Measurements from ENCODE around the gene CASZ1.

CASZ1 gene

DNA sequence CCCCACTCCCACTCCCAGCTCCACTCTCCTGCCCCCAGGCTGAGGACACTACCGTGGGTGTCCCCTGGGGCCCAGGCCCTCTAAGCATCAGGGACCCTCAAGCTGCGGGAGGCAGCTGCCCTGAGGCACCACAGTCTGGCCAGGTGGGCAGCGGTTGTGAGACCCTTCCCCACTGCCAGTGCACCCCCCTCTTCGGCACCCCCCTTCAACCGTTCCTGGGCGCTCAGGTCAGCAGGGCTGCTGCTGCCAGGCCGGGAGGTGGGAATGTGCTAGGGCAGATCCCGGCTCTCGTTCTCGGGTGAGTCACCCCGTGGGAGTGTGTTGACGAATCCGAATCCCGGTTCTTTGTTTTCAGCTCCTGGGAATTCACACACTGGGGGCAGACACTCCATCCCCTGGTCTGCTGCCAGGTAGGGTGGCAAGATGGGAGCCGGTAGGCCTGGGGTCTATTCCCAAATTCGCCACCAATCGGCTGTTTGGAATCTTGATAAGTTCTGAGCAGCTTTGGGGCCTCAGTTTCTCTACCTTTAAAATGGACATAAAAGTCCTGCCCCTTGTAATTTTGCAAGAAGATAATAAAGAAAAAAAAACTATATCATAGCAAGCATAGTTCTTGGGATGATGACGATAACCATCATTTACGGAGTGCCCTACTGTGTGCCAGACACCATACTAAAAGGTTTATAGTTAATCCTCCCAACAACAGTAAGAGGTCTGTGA is 28.5 kb upstream of the CASZ1 start:
- DNase-seq = no peak

DNA sequence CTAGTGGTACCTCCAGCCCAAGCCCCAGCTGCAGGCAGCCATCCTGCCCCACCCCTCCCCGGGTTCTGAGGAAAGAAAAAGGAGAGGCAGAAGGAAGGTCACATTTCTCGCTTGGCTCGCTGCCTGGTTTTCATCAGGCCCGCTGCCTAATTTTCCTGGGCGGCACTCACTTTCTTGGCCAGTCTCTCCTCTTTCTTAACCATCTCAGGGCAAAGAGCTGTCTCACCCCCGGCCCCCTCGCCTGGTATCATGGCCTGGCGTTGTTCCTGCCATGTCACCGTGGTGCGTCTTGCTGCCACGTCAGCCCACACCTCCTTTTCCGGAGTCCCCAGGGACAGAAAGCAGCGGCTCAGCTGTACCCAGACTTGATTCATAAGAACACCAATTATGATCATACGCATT is 26.6 kb upstream of the CASZ1 start:
- no peak for DNase-seq

DNA sequence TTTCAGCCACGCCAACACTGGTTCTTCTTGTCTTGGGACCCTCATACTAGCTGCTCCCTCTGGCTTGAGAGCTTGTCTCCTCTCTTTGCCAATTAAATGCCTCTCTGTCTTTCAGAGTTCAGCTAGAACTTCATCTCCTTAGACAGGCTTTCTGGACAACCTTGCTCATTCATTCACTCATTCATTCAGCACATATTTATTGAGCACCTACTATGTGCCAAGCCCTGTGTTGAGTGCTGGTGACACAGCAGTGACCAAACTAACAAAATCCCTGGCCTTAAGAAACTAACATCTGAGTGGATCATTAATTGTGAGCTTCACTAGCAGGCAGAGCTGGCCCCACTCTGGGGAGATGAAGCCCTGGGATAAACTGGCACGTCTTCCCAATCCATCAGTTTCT is 24.9 kb upstream of the CASZ1 start:
- no peak for DNase-seq

DNA sequence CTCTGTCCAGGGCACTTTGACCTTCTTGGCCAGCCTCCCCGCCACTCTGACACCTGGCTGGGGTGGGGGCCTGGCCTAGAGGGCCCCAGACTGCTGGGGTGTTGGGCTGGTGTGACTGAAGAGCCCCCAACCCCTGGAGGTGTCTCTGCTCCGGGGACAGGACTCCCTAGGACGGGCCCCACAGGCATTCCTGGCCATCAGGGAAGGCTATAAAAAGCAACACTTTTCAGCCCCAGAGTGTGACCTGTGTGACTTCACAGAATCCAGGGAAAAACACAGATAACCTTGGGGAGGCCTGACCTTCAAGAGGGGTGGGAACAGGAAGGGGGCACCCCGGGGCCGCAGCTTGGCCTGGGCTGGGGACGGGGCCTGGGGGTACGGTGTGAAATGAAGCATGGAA is 24.0 kb upstream of the CASZ1 start:
- DNase-seq = no peak

DNA sequence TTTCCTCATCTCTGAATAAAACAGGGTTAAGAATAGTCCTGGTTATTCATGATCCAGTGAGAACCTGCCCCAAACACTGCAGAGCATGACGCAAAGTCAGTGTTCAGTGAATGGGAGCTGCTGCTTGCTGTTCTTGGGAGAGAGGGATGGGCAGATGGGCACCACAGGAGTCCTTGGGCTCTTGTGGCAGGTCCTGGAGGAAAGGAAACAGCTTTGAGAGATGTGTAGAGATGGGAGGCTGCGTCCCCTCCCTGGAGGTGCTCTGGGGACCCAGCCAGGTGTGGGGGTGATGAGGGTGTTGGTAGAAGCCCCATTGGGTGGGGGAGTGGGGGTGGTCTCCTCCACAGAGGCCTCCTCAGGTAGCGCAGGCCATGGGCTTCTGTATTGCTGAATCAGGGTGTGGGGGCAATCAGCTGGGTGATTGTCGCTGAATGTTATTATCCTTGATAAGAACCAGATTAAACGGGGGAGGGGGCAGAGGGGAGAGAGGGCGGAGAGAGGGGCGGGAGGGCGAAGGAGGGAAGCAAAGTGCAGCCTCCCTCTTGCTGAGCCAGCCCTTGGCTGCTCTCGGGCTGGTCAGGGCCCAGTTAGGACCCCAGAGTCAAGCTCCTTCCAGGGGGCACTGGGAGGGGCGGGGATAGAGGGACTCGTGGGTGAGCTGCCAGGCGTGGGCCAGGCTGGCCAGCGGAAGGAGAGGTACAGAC is 22.9 kb upstream of the CASZ1 start:
- DNase-seq = no peak

DNA sequence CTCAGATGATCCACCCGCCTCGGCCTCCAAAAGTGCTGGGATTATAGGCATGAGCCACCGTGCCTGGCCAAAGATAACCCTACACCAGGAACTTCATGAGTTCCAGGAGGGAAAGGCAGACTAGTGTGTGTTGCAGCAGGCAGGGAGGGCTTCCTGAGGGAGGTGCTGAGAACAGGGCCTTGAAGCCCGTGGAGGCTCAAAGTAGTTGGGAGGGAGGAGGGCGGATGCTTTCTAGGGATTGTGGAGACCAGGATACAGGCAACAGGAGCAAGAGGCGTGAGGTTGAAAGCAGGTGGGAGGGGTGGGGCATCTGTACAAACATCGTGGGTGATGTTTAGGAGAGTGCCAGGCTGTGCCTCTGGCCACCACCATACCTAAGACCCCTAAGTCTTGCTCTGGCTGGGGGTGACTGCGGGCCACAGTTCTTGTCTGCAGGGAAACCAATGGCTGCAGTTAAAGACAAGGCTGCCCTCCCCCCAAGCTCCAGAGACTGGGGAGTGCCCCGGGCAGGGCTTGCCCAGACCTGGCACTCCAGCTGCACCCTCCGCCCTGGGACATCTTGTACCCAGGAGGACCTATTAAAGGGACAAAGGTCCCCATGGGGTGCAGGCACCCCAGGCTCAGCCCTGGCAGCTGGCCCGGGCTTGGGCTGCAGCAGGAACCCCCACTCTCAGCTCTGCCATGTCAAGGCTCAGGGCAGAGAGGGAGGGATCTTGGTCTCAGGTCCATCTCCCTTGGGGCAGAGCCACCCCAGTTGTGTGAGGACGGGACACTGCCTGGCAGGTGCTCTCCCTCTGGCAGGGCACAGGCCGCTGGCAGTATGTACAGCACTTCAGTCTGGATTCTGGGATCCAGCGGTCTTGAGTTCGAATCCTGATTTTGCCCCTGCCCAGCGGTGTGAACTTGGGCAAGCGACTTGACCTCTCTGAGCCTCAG is 22.1 kb upstream of the CASZ1 start:
- DNase-seq = no peak

DNA sequence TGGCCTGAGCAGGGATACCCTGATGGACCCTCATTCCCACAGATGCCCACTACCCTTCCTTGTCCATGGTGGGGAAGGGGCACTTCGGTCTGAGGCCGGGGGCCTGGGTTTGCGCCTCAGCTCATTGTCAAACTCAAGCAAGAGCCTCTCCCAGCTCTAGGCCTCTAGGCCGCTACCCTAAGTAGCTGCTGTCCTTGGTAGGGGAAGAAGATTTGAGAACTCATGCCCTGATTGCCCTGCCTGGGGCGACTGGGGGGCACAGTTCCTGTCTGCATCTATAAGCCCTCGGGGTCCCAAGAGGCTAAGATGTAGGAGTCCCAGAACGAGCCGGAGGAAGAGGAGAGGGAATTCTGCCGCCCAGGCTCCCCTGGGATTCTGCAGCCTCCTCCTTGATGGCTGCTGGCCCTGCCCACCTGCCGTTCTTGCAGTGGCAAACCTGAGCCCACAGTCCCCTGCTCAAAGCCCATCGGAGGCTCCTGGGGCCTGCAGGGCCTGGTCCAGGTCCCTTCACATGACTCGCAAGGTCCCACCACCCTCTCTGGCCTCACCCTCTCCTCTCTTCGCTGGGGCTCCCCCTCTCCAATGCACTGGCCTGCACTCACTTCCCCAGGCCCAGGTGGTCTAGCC is 20.4 kb upstream of the CASZ1 start:
- no peak for DNase-seq

DNA sequence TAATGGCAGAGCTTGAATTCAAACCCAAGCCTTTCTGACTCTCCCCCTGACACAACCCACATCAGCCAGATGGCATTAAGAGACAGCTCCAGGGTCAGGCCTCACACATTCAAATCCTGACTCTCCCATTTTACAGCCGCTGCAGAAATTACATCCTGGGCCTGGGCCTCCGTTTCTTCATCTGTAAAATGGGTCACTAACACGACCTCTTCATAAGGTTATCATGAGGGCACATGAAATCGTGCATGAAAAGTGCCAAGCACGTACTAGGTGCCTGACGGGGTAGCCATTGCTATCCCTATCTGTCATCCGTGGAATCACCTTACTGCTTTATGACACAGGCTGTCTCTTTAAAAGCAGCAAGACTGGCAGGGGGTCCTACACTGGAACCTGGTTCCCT is 19.8 kb upstream of the CASZ1 start:
- no peak for DNase-seq

DNA sequence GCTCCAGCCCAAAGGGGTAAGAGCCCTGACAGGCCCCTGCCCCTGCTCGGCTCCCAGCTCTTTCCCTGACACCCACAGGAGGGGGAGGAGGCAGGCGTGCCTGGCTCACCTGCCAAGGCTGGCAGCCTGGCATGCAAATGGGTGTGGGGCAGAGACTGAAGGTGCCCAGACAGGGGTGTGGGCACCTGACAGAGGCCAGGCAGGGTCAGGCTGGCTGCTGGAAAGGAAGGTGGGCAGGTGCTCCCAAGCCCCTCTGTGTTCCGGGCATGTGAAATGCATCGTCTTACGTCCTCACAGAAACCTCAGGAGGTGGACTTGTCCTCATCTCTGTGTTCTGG is 19.4 kb upstream of the CASZ1 start:
- DNase-seq = no peak

DNA sequence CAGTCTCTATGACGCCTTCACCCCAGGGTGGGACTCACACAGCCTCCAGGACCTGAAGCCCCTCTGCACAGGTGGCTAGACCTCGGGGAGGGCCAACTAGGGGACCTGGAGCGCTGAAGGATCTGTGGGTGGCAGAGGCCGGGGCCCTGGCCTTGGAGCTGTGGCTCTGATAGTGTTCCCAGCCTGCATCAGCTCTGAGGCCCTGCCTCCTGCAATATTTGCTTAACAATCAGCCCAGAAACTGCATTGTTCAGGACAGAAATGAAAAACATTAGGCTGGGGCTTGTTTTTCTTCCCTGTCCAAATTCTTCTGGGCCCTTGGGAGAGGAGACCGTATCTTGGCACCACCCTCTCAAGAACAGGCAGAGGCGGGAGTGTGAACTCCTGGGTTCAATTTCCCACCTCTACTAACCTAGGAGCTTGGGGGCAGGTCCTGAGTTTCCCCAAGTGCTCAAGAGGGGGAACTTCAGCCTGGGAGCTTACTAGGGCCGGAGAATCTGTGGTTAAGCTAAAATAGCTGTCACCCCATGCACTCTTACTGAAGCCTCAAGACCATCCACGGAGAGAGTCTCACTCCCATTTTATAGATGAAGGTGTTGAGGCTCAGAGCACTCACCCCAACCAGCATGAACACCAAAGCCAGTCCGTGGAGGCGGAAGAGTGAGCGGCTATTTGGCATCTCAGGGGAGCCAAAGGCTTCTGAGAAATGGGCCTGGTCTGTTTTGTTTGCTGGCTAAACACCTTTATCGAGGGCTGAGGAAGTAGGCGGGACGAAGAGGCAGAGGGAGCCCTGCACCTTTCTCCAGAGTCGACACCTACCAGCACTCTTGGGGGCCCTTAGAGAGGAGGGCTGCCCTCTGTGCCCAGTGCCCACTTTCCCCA is 18.8 kb upstream of the CASZ1 start:
- no peak for DNase-seq

DNA sequence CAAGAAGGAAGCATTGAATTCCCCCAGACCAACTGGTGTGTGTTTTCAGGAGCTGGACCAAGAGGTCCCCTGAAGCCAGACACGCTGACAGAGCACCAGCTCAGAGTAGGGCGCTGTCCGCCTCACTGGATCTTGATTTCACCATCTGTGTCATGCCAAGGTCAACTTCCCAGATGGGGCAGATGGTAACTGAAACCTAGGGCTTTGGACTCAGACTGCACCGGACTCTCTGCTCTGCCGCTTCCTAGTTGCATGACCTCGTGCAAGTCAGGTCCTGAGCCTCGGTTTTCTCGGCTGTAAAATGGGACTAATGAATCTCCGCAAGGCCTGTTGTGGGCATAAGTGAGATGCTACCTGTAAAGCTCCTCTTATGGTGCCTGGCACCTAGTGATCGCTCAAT is 17.9 kb upstream of the CASZ1 start:
- no peak for DNase-seq

DNA sequence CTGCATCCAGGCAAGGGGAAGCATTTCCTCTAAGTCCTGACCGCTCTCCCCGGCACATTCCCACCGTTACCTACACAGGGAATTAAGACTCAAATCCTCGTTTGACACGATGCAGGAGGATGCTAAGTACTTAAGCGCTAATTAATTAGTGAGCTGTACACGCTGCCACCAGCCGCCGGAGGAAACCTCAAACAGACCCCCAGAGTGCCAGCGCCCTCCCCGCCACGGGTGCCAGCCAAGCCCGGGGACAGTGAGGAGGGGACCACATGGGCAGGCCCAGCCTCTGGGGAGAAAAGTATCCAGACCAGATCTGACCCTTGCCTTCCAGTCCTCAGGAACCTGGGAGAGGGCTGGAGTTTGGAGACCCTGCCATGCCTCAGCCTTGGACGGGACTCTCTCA is 17.4 kb upstream of the CASZ1 start:
- no peak for DNase-seq

DNA sequence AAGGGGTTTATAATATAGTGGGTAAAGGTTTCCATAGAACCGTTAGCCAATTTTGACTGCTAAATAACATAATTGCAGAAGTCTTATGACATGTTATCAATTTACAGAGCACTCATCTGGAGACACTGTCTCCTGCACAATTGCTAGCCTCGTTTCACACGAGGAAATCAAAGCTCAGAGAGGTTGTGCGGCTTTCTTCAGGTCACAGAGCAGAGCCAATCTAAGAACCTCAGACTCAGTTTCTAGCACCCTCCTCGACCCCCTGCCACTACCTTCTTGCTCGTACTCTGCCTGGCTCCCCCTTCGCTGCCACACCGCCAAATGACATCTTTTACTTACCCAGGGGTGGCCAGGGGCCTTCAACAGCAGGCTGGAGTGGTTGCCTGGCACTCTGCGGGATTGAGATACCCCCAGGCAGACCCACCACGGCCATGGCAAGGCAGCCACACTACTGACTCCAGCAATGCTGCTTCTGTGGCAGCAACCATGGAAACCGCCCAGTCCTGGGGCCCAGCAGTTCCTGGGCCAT is 16.0 kb upstream of the CASZ1 start:
- DNase-seq = no peak

DNA sequence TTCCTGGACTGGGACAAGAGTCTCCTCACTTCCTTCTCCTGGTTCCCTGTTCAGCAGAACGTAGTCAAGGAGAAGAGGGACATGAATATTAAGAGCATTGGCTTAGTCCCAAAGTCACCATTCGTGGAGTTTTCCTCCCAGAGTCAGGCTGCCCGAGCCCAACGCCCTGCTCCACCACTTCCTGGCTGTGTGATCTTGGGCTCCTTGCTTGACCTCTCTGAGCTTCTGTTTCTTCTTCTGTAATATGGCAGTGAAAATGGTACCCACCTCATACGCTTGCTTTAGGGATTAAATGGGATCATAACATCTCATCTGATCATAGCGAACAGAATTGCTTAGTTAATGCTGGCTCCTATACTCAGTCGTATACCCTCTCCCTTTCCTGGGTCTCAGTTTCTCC is 12.0 kb upstream of the CASZ1 start:
- no peak for DNase-seq

DNA sequence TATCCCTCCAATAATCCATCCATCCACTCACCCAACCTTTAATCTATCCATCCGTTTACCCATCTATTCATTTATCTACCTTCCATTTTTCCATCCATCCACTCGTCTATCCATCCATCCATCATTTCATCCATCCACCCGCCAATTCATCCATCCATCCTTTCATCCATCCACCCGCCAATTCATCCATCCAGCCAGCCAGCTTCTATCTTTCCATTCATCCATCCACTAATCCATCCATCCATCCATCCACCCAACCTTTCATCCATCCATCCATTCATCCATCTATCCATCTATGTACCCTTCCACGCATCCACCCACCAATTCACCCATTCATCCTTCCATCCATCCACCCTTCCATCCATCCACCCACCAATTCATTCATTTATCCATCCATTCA is 10.5 kb upstream of the CASZ1 start:
- DNase-seq = no peak

DNA sequence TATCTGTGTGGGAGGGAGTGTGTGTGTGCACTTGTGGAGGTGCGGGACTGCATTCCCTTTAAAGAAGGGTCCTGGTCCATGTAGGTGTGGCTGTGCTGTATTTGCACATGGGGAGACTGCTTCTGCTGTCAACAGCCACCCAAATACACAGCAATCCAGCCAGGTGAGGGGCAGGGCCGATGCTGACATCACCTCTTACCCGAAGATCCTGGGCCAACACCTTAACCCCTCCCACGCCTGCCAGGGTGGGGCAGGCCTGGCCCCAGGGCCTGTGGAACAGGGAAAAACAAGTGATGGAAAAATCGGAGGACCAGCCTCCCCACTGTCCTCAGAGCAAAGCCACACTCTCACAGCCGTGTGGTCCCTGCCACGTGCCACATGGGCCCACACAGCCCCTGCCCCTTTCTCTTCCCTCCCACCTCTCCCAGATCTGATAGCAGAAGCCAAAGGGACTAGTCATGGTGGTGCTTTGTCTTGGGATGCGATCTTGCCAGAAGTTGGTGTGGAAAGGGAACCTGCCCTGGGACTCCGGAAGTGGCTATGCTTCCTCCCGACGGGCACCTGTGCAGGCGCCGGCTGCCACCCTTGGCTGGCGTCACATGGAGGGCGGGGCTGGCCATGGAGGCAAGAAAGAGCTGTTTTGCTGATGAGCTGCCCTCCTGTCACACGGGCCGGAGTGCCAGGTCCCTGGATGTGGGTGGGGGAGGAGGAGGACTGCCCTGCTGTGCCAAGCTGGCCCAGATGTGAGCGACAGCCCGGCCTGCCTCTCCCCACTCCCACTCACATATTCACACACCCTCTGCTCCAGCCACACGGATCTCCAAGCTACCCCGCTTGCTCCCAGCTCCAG is 7.8 kb upstream of the CASZ1 start:
- no peak for DNase-seq

DNA sequence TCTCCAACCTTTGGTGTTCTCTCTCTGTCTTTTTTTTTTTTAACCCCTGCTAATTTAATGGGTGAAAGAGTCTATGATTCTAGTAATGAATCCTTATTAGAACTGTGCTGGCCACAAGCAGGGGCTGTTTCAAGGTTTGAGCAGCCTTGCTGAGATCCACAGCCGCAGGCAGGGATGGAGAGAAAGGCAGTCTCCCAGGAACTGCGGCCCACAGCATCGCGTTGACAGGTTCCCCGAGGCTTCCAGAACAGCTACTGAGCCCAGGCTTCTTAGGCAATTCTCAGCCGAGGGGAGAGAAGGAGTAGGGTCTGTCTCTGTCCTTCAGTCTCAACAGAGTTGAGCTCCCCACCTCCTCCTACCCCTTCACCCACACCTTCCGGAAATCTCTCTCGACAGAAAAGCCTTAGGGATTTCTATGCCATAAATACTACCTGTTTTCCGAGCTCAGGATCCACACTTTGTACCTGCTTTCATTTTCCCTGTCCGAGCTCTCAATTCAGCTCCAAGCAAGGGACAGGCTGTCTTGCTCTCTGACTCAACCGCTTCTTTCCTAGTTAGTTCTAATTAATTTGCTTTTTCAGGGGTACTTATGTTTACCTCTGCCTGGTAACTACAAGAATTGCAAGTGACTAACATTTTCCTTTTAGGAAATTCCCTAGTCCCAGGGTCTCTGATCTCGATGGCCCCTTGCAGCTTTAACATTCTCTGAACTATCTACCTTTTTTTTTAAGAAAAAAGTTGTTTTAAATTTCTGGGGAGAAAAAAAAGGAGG is 6.7 kb upstream of the CASZ1 start:
- no peak for DNase-seq

DNA sequence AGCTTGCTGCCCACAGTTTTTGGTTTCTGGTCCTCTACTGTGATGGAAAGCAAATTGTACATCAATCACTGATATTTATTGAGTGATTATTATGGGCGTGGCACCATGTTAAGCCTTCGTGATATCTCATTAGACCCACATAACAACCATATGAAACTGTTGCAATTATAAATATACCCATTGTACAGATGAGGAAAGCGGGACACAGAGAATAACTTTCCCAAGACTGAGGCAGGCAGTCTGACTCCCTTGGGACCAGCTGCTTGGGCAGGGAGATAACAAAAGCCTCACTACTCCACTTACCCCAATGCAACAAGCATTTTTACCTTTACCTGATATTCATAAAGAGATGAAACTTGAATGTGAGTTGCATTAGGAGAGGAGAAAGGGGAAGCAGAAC is 4.3 kb upstream of the CASZ1 start:
- no peak for DNase-seq

DNA sequence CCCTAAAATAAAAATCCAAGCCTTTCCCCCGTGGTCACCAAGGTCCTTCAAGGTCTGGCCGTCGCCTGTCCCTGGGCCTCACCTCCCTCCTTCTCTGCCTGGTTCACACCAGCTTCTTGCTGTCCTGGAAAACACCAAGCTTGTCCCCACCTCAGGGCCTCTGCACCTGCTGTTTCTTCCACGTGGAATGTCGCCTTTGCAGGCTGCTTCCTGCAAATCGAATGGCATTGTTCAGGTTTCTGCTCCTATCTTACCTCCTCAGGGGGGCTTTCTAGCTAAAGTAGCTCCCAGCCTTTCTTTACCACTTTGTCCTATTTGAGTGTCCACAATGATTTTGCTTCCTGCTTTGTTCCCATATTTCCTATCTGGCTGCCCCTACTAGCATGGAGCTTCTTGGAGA is 3.3 kb upstream of the CASZ1 start:
- DNase-seq = no peak

DNA sequence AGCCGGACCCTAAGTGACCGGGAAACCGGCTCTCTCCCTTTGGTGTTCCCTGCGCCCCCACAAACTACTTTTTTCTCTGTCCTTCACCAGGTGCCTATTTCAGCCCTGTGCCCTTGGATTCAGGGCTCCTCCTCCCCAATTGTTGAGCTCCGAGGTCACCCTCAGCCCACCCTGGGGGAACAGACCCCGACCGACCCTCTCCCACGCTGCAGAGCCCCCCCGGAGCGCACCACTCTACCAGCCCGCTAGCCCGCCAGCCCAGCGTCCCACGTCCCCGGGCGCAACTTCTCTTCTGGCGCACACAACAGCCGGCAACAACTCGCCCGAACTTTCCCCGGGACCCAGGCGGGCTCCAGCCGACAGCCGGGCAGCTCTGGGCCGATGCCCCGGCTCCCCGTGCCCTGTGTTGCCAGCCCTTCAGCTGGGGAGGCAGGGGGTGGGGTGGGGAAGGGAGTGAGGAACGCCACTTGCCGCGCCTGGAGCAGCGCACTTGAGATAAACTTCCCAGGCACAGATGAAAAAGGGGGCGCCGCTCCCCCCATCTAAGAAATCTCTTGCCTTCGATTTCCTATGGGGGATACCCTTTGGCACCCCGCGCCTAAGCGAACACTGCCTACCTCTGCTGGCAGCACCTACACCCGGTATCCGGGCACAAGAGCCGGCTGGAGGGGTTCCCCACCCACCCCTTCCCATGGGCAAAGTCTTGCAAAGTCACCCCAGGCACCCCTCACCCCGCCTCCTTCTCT is 997 bp downstream of the CASZ1 start:
- no peak for DNase-seq

Data from CD4-positive, alpha-beta T cell treated with Interleukin-15 for 1 hour (primary cell).